Measurements from ENCODE around the gene RYR3.

DNA sequence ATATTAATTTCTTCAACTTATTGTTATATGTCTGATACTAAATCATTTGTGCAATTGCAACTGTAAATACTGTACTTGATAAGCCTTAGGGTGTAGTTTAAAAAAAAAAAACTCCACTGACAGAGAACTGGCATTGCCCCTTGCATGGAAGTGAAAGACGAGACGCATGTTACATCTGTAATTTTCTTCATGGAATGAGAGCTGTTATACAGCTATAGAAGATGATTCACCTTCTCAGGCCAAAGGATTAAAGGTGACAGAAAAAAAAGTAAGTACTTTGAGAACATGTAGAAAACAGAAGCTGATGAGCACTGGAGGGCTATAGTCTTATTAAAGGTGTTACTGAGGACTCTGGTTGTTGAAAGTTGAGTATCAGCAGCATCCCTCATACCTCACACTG lies 16.1 kb downstream of the RYR3 start:
- TF ChIP-seq POLR2A (IDR thresholded peaks at IDR 0.05) = no peak
- TF ChIP-seq, protein P1, sequence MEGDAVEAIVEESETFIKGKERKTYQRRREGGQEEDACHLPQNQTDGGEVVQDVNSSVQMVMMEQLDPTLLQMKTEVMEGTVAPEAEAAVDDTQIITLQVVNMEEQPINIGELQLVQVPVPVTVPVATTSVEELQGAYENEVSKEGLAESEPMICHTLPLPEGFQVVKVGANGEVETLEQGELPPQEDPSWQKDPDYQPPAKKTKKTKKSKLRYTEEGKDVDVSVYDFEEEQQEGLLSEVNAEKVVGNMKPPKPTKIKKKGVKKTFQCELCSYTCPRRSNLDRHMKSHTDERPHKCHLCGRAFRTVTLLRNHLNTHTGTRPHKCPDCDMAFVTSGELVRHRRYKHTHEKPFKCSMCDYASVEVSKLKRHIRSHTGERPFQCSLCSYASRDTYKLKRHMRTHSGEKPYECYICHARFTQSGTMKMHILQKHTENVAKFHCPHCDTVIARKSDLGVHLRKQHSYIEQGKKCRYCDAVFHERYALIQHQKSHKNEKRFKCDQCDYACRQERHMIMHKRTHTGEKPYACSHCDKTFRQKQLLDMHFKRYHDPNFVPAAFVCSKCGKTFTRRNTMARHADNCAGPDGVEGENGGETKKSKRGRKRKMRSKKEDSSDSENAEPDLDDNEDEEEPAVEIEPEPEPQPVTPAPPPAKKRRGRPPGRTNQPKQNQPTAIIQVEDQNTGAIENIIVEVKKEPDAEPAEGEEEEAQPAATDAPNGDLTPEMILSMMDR (IDR thresholded peaks at IDR 0.05) = no peak
